ENCODE results near the gene ENOX1.

DNA sequence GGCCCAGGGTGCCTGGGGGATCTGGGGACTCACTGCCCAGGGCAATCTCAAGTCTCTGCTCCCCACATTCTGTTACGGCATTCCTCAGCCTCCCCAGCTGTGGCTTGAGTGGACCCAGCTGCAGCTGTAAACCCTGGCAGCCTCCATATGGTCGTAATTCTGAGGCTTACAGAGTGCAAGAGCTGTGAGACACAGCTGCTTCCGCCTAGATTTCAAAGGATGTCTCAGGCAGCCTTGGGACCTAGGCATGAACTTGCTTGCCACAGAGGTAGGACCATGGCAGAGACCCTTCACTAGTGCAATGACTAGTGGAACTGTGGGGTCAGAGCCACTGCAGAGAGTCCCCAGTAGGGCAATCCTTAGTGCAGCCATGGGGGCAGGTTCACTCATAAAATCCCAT is 297.5 kb downstream of the ENOX1 start:
- TF ChIP-seq CTCF (IDR thresholded peaks at IDR 0.05; ENCODE audit: low read length) (no peak), EZH2 (IDR thresholded peaks at IDR 0.05; ENCODE audit: borderline replicate concordance, low read length) (no peak)

Data from OCI-LY1 (cell line).